Suprapubic skin (tissue), 4 donors: ENCODE data around the gene CLDN4. TPM values are rescaled to one million over a fixed set of nuclear protein-coding genes. Genes with fewer than 3 reads are reported as not detected.

Experiments
- DNase-seq, 2 donors: peaks; one replicate each; pipeline ENCODE4 v3.0.0-alpha.2; 2019; ENCODE audit warnings: low spot score in 2 of 2
- H3K27ac ChIP-seq: fragments of 200-600 bp; sonication (generic); one replicate; pipeline ENCODE4 v1.5.1; 2019
- H3K27me3 ChIP-seq: fragments of 200-600 bp; sonication (generic); one replicate; pipeline ENCODE4 v1.5.1; 2019
- H3K36me3 ChIP-seq: fragments of 200-600 bp; sonication (generic); one replicate; pipeline ENCODE4 v1.5.1; 2019
- H3K4me1 ChIP-seq: fragments of 200-600 bp; sonication (generic); one replicate; pipeline ENCODE4 v1.5.1; 2019
- H3K4me3 ChIP-seq: fragments of 200-600 bp; sonication (generic); one replicate; pipeline ENCODE4 v1.5.1; 2019; ENCODE audit warnings: mild to moderate bottlenecking
- H3K9me3 ChIP-seq: fragments of 200-600 bp; sonication (generic); one replicate; pipeline ENCODE4 v1.5.1; 2019
- EP300 ChIP-seq: sonication (generic); formaldehyde crosslinking; IDR thresholded peaks from one replicate; pipeline ENCODE4 v1.6.1; 2017; ENCODE audit warnings: antibody characterized with exemption
- POLR2A ChIP-seq, 2 donors: fragments of 450-650 bp; IDR thresholded peaks; one replicate each; pipeline ENCODE4 v1.6.1; 2017; ENCODE audit warnings: antibody characterized with exemption in 2 of 2, mild to moderate bottlenecking in 2 of 2, moderate library complexity in 2 of 2
- POLR2AphosphoS5 ChIP-seq, 3 donors: sonication (generic); formaldehyde crosslinking; IDR thresholded peaks; one replicate each; pipeline ENCODE4 v1.6.1; 2017; ENCODE audit warnings: antibody characterized with exemption in 3 of 3
- WGBS: methylation state at CpG from one replicate; pipeline ENCODE4 v1.1.5; 2018; 5-methylcytosine and 5-hydroxymethylcytosine counted together
- total RNA-seq, 4 donors: library from RNA; depleted of rRNA; stranded (reverse); fragments of >200 nt; gene quantifications; one replicate each; pipeline ENCODE4 v1.1.0, GENCODE V29; 2016
- TF ChIP-seq, protein P1 (sequence below), 2 donors: fragments of 200-600 bp in 1 of 2; fragments of 450-650 bp in 1 of 2; sonication (generic) in 1 of 2; IDR thresholded peaks; one replicate each; pipeline ENCODE4 v1.5.1; 2016 to 2019; ENCODE audit warnings: antibody characterized with exemption in 2 of 2, mild to moderate bottlenecking in 1 of 2, moderate library complexity in 1 of 2

CLDN4 gene
- total RNA-seq, 4 donors from 2014 or later: 82.6 to 389 (median 254) TPM

DNA sequence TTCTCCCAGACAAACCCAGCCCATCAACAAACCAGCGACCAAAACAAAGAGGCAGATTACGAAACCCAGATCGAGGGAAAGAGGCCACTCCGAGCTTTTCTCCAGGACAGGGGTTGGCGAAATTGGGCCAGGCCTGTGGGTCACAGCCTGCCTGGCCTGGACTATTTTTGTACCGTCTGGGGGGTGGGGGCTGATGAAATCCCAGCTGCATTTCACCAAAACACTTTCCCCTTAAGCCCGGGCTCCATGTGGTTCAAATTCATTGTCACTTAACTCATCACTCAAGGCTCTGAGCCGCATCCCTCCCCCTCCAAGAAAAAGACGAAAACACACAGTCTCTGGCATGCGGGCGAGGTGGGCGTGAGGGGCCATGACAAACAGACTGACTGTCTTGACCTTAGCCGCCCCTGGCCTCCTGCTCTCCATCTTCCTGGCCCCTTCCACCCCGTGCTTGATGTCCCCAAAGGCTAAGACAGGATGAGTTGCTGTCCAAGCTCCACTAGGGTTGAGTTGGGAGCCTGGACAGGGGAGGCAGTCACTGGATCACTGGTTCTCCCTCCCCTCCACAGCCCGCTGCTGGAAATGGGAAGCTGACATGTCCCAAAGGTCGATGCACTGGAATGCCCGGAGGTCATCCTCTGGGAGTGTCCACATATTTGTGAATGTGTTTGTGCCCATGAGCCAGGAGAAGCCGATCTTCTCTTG lies 49.3 kb downstream of the CLDN4 start:
- H3K4me3 ChIP-seq: no peak overlapping the region
- no peaks in the 10 kb centered on the region for H3K36me3 ChIP-seq
- no peaks in the 10 kb centered on the region for H3K9me3 ChIP-seq
- DNase-seq: peak; percentile 86 to 87
- peaks cover 27% of the 10 kb centered on the region for H3K4me1 ChIP-seq
- TF ChIP-seq POLR2A (IDR thresholded peaks at IDR 0.05) (no peak), EP300 (no peak), POLR2AphosphoS5 (IDR thresholded peaks at IDR 0.05) (peak in 1 of 3 donors; percentile 45)
- TF ChIP-seq, protein P1, sequence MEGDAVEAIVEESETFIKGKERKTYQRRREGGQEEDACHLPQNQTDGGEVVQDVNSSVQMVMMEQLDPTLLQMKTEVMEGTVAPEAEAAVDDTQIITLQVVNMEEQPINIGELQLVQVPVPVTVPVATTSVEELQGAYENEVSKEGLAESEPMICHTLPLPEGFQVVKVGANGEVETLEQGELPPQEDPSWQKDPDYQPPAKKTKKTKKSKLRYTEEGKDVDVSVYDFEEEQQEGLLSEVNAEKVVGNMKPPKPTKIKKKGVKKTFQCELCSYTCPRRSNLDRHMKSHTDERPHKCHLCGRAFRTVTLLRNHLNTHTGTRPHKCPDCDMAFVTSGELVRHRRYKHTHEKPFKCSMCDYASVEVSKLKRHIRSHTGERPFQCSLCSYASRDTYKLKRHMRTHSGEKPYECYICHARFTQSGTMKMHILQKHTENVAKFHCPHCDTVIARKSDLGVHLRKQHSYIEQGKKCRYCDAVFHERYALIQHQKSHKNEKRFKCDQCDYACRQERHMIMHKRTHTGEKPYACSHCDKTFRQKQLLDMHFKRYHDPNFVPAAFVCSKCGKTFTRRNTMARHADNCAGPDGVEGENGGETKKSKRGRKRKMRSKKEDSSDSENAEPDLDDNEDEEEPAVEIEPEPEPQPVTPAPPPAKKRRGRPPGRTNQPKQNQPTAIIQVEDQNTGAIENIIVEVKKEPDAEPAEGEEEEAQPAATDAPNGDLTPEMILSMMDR (IDR thresholded peaks at IDR 0.05): no peak
- H3K27me3 ChIP-seq: no peaks in the 10 kb centered on the region
- H3K27ac ChIP-seq: peak overlapping the region; percentile 82
- WGBS: 42% methylated on average over 17 of the region's 18 CpGs

DNA sequence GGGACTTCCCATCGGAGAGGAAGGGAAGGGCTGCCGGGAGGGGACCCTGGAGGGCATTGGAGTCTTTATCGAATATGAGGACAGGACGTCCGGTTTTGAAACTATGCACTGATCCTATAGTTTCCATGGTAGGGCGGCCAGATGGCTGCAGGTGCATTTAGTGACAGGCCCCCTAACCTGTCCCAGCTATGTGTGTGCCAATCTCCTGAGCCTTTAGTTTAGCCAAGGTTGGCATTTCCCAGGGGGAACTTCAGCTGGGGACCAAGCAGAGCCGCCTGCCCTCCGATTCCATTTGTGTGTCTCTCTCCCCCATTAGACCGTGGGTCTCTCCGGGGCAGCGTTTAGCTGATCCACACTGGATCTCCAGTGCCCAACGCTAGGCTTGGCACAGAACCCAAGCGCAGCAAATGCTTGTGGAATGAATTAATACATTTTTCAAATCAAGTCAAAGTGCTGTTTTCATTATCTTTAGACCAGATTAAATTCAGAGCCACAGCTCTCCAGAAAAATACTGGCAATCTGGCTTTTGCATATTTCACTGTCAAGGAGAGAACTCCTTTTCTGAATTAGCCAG lies 50.0 kb downstream of the CLDN4 start:
- no peak overlapping the region for H3K4me3 ChIP-seq
- 26% methylated on average over 13 of the region's 13 CpGs for WGBS

DNA sequence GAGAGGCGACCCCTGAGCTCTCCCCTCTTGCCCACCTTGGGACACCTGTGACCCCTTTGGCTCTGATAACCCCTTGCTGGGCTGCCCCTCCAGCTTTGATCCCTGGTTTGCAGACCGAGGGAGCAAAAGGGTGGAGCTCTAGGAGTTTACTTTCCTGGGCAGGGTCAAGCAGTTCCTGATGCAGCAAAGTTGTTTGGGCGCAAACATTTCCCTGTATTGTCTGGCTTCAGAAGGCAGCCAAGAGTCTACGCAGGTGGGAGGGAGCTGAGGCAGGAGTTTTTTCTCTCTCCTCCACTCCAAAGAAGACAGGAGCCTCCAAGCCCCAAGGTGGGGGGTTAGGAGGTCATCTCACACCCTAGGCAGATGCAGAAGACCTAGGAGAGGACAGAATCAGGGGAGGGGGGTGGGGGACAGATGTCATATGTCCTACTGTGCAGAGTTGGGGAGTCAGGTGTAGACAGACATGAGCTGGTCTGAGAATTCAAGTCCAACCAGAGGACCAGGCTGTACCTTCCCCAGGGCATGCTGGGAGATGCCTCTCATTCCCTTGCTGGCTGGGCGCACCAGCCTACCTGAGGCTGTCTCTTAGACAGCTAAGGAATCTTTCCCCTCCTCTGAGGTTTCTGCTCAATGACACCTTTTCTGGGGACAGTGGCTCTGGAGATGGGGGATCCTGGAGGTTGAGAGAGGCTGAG lies 50.7 kb downstream of the CLDN4 start:
- 44% methylated on average over 5 of the region's 5 CpGs for WGBS
- no peak for DNase-seq
- no peak for TF ChIP-seq POLR2AphosphoS5 (IDR thresholded peaks at IDR 0.05)
- TF ChIP-seq EP300: no peak
- TF ChIP-seq, protein P1 (IDR thresholded peaks at IDR 0.05): no peak
- TF ChIP-seq POLR2A (IDR thresholded peaks at IDR 0.05): no peak

More for the DNA sequence above, 50.0 kb downstream of the CLDN4 start:
- H3K9me3 ChIP-seq: no peaks in the 10 kb centered on the region
- H3K27ac ChIP-seq: peak overlapping the region; percentile 82
- no peaks in the 10 kb centered on the region for H3K27me3 ChIP-seq
- peaks cover 27% of the 10 kb centered on the region for H3K4me1 ChIP-seq
- DNase-seq: no peak
- TF ChIP-seq EP300 (no peak), POLR2AphosphoS5 (IDR thresholded peaks at IDR 0.05) (no peak), POLR2A (IDR thresholded peaks at IDR 0.05) (no peak)
- TF ChIP-seq, protein P1 (IDR thresholded peaks at IDR 0.05): no peak
- no peaks in the 10 kb centered on the region for H3K36me3 ChIP-seq

DNA sequence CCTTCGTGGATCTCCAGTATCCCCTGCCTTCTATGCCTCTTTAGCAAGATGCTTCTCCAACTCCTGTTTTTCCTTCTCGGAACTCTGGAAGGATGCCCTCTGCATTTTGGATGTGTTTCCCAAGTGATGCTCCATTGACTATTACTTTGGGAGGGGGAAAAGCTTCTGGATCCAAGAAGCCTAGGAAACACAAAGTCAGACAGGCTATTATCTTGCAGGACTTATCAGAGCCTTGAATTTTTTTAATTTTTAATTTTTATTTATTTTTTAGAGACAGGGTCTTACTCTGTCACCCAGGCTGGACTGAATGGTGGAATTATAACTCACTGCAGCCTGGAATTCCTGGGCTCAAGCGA lies 51.2 kb downstream of the CLDN4 start:
- H3K4me1 ChIP-seq: peaks cover 38% of the 10 kb centered on the region
- peak overlapping the region; percentile 82 for H3K27ac ChIP-seq
- no peak for DNase-seq
- 89% methylated on average over 3 of the region's 3 CpGs for WGBS
- no peaks in the 10 kb centered on the region for H3K9me3 ChIP-seq
- no peaks in the 10 kb centered on the region for H3K36me3 ChIP-seq
- TF ChIP-seq EP300: no peak
- H3K4me3 ChIP-seq: no peak overlapping the region
- no peaks in the 10 kb centered on the region for H3K27me3 ChIP-seq

More for the DNA sequence above, 50.7 kb downstream of the CLDN4 start:
- Histone ChIP-seq H3K27me3 (no peaks in the 10 kb centered on the region), H3K36me3 (no peaks in the 10 kb centered on the region), H3K4me1 (peaks cover 32% of the 10 kb centered on the region), H3K9me3 (no peaks in the 10 kb centered on the region), H3K27ac (peak overlapping the region; percentile 82), H3K4me3 (no peak overlapping the region)

Other genes with a start within 250 kb of the CLDN4 start
- 1 to 10 TPM; 1.9 to 9.3 (median 2.7) TPM for gene MLXIPL, start 206.5 kb upstream of the CLDN4 start, total RNA-seq
- 1 to 10 TPM; 1.9 to 3.5 (median 2.1) TPM for gene VPS37D, start 163.2 kb upstream of the CLDN4 start, total RNA-seq
- gene DNAJC30, start 147.5 kb upstream of the CLDN4 start, total RNA-seq: 1 to 10 TPM; 4.4 to 4.9 (median 4.8) TPM
- gene BUD23, start 147.4 kb upstream of the CLDN4 start, total RNA-seq: 10 to 100 TPM; 48.1 to 65.8 (median 53.8) TPM
- 1 to 10 TPM; 3.3 to 6.0 (median 4.3) TPM for gene STX1A, start 111.3 kb upstream of the CLDN4 start, total RNA-seq
- 10 to 100 TPM; 15.2 to 39.4 (median 23.7) TPM for gene ABHD11, start 92.2 kb upstream of the CLDN4 start, total RNA-seq
- 10 to 100 TPM in 2 of 4 donors, 1 to 10 TPM in 2; 4.6 to 19.4 (median 12.0) TPM for gene CLDN3, start 60.7 kb upstream of the CLDN4 start, total RNA-seq
- 1 to 10 TPM in 3 of 4 donors, not detected in 1; 2.0 to 6.8 (median 2.9) TPM for gene METTL27, start 11.5 kb downstream of the CLDN4 start, total RNA-seq
- gene TMEM270, start 30.2 kb downstream of the CLDN4 start, total RNA-seq: not detected
- gene ELN, start 197.2 kb downstream of the CLDN4 start, total RNA-seq: 10 to 100 TPM in 3 of 4 donors, 1 to 10 TPM in 1; 7.7 to 30.7 (median 25.1) TPM